Left lung (tissue), 10 donors: ENCODE data around the gene ATXN2. TPM values are rescaled to one million over a fixed set of nuclear protein-coding genes. Genes with fewer than 3 reads are reported as not detected.

Experiments used
- ATAC-seq: fragments of 200-7000 bp; cut with Tn5 transposase; one replicate; pipeline ENCODE4 v1.9.1; 2020; ENCODE audit warnings: moderate library complexity
- DNase-seq, 4 donors: peaks; one replicate each; pipeline ENCODE4 v3.0.0-alpha.2; 2013 to 2020
- H3K27ac ChIP-seq, 2 donors: fragments of 200-600 bp; sonication (generic) in 1 of 2; one replicate each; pipeline versions ENCODE4 v1.5.0 to v1.8.0; 2020 to 2021
- H3K27me3 ChIP-seq, 2 donors: fragments of 200-600 bp; sonication (generic) in 1 of 2; one replicate each; pipeline versions ENCODE4 v1.5.0 to v1.8.0; 2020 to 2021
- H3K36me3 ChIP-seq, 2 donors: fragments of 200-600 bp; sonication (generic) in 1 of 2; one replicate each; pipeline versions ENCODE4 v1.5.0 to v1.8.0; 2020 to 2021
- H3K4me1 ChIP-seq, 2 donors: fragments of 200-600 bp; one replicate each; pipeline ENCODE4 v1.8.0; 2021
- H3K4me3 ChIP-seq, 2 donors: fragments of 200-600 bp; sonication (generic) in 1 of 2; one replicate each; pipeline versions ENCODE4 v1.5.0 to v1.8.0; 2020 to 2021; ENCODE audit warnings: mild to moderate bottlenecking in 1 of 2
- H3K9me3 ChIP-seq, 2 donors: fragments of 200-600 bp; sonication (generic) in 1 of 2; one replicate each; pipeline versions ENCODE4 v1.5.0 to v1.8.0; 2020 to 2021
- intact Hi-C, 2 donors: fragments of 100-400 bp; cut with DNase I; formaldehyde crosslinking; loops; one replicate each; pipeline versions ENCODE4 v1.11.2 to v1.14.2; 2022
- polyA plus RNA-seq, 6 donors: library from polyadenylated mRNA; unstranded; fragments of 120-200 nt; gene quantifications; one replicate each; pipeline ENCODE4 v1.2.1, GENCODE V29; 2013; ENCODE audit not compliant: insufficient read length in 6 of 6
- total RNA-seq, 2 donors: library from RNA; stranded (reverse); fragmentation: NEBNext Ultra II Directional; extraction: Animal tissue kit (Norgen Biotek cat#: 25700); gene quantifications; one replicate each; pipeline ENCODE4 v1.2.1, GENCODE V29; 2021
- TF ChIP-seq, protein P1 (sequence below), 2 donors: fragments of 200-600 bp; sonication (generic) in 1 of 2; IDR thresholded peaks; one replicate each; pipeline versions ENCODE4 v1.5.0 to v1.8.0; 2021; ENCODE audit warnings: antibody characterized with exemption in 2 of 2
- donor health status: DM: no; HTN: yes; CAD: no.
- donor health status: DM: no; HTN: no; CAD: no.

The ATXN2 gene
- total and polyA plus RNA-seq, 8 donors, result 60.9 to 90.2 (median 72.2) TPM

DNA sequence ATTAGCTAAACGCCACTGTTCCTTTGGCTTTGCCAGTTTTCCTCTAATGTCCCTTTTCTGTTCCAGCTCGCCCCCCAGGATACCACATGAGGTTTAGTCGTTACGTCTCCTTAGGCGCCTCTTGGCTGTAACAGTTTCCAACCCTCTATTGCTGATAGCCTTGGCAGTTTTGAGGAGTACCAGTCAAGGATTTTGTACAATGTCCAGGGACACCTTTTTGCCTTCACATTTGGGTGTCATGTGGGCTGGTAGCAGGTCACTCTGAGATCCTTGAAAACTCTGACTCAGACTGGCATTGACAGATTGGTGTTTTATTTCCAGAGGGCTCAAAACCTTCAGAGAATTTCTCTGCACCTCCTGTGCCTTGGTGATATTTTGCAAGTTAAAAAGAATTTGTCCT is 179.3 kb downstream of the ATXN2 start:
- Histone ChIP-seq H3K27me3 (no peaks in the 10 kb centered on the region), H3K9me3 (no peaks in the 10 kb centered on the region), H3K27ac (no peak overlapping the region), H3K4me3 (no peak overlapping the region), H3K4me1 (peaks cover 0 to 34% of the 10 kb centered on the region in 2 donors), H3K36me3 (peaks cover 0 to 58% of the 10 kb centered on the region in 2 donors)
- DNase-seq, result no peak
- intact Hi-C loops, result no loop called here
- TF ChIP-seq, protein P1, sequence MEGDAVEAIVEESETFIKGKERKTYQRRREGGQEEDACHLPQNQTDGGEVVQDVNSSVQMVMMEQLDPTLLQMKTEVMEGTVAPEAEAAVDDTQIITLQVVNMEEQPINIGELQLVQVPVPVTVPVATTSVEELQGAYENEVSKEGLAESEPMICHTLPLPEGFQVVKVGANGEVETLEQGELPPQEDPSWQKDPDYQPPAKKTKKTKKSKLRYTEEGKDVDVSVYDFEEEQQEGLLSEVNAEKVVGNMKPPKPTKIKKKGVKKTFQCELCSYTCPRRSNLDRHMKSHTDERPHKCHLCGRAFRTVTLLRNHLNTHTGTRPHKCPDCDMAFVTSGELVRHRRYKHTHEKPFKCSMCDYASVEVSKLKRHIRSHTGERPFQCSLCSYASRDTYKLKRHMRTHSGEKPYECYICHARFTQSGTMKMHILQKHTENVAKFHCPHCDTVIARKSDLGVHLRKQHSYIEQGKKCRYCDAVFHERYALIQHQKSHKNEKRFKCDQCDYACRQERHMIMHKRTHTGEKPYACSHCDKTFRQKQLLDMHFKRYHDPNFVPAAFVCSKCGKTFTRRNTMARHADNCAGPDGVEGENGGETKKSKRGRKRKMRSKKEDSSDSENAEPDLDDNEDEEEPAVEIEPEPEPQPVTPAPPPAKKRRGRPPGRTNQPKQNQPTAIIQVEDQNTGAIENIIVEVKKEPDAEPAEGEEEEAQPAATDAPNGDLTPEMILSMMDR (IDR thresholded peaks at IDR 0.05), result no peak
- no peak for ATAC-seq

DNA sequence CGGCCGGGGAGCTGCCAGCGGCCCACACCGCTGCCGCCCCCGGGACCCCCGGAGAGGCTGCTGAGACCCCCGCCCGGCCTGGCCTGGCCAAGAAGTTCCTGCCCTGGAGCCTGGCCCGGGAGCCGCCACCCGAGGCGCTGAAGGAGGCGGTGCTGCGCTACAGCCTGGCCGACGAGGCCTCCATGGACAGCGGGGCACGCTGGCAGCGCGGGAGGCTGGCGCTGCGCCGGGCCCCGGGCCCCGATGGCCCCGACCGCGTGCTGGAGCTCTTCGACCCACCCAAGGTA is 180.6 kb downstream of the ATXN2 start:
- intact Hi-C loops, result no loop called here
- TF ChIP-seq, protein P1 (IDR thresholded peaks at IDR 0.05), result no peak
- no peak for DNase-seq

DNA sequence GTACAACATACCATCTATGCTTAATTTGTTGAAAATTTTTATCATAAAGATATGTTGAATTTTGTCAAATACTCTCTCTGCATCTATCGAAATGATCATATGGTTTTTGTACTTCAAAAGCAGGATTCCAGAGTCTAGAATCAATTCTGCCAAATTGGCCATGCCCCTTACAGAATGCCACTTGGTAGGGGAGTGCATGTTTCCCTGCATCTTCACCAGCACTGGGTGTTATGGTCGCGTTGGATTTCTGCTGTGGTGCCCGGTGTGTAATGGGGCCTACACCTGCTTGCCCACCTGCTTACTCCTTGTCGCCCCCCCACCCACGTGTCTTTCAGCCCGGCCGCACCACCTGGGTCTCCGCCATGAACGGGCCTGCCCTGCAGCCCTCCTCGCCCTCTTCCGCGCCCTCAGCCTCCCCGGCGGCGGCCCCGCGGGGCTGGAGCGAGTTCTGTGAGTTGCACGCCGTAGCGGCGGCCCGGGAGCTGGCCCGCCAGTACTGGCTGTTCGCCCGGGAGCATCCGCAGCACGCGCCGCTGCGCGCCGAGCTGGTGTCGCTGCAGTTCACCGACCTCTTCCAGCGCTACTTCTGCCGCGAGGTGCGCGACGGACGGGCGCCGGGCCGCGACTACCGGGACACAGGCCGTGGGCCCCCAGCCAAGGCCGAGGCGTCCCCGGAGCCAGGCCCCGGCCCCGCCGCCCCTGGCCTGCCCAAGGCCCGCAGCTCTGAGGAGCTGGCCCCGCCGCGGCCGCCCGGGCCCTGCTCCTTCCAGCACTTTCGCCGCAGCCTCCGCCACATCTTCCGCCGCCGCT is 181.1 kb downstream of the ATXN2 start:
- no peak for DNase-seq
- Histone ChIP-seq H3K27ac (no peak overlapping the region), H3K27me3 (no peaks in the 10 kb centered on the region), H3K36me3 (peaks cover 0 to 58% of the 10 kb centered on the region in 2 donors), H3K4me3 (no peak overlapping the region), H3K9me3 (no peaks in the 10 kb centered on the region), H3K4me1 (peaks cover 8 to 33% of the 10 kb centered on the region in 2 donors)
- TF ChIP-seq, protein P1 (IDR thresholded peaks at IDR 0.05), result no peak
- ATAC-seq, result no peak
- intact Hi-C loops, result no loop called here

More for the DNA sequence above, 180.6 kb downstream of the ATXN2 start:
- H3K27ac ChIP-seq, result no peak overlapping the region
- no peak overlapping the region for H3K4me3 ChIP-seq
- H3K27me3 ChIP-seq, result no peaks in the 10 kb centered on the region
- H3K36me3 ChIP-seq, result peaks cover 0 to 58% of the 10 kb centered on the region in 2 donors
- H3K9me3 ChIP-seq, result no peaks in the 10 kb centered on the region
- ATAC-seq, result no peak
- H3K4me1 ChIP-seq, result peaks cover 4 to 33% of the 10 kb centered on the region in 2 donors

DNA sequence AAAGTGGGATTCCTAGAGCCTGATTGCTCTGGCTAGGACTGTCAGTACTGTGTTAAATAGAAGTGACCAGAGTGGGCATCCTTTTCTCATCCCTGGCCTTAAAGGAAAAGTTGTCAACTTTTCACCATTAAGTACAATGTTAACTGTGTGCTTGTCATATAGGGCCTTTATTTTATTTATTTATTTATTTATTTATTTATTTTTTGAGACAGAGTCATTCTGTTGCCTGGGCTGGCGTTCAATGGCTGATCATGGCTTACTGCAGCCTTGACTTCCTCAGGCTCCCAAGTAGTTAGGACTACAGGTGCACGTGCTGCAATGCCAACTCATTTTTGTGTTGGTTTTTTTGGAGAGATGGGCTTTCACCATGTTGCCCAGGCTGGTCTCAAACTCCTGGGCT is 181.8 kb downstream of the ATXN2 start:
- TF ChIP-seq, protein P1 (IDR thresholded peaks at IDR 0.05), result no peak
- no peak overlapping the region for H3K4me3 ChIP-seq
- no peaks in the 10 kb centered on the region for H3K27me3 ChIP-seq
- peaks cover 0 to 58% of the 10 kb centered on the region in 2 donors for H3K36me3 ChIP-seq
- no peak for DNase-seq
- H3K9me3 ChIP-seq, result no peaks in the 10 kb centered on the region
- intact Hi-C loops, result no loop called here
- no peak overlapping the region for H3K27ac ChIP-seq
- no peak for ATAC-seq
- peaks cover 8 to 40% of the 10 kb centered on the region in 2 donors for H3K4me1 ChIP-seq

DNA sequence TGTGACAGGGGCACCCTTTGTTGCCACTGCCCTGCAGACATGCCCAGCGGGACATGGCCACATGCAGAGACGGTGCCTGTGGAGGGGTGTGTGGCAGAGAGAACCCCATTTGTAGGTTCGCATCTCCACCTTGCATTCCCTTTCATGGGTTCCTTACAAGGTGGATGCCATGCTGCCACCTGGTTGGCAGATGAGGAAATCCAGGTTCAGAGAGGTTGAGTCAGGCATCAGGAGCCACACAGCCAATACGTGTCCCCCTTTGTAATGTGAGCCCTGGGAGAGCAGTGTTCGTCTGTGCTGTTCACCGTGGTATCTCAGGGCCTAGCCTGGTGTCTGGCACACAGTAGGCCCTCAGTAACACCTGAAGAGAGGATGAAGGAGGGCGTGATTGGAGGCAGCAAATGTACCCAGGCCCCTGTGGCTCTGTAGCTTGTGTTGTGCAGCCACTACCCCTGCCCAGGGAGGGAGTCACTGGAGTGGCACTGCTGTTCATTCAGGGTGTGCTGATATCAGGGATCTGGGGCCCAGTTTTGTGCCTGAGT is 184.3 kb downstream of the ATXN2 start:
- Histone ChIP-seq H3K36me3 (peaks cover 0 to 35% of the 10 kb centered on the region in 2 donors), H3K4me3 (no peak overlapping the region), H3K27ac (no peak overlapping the region), H3K27me3 (no peaks in the 10 kb centered on the region), H3K9me3 (no peaks in the 10 kb centered on the region), H3K4me1 (peaks cover 24 to 60% of the 10 kb centered on the region in 2 donors)
- DNase-seq (no peak), ATAC-seq (no peak)
- TF ChIP-seq, protein P1 (IDR thresholded peaks at IDR 0.05), result no peak
- intact Hi-C loops, result no loop called here
